Measurements from ENCODE around the gene CKB. TPM values are rescaled to one million over a fixed set of nuclear protein-coding genes. Genes with fewer than 3 reads are reported as not detected.

Gene CKB
- total RNA-seq, 2 donors from 2014 or later = 546 to 707 TPM

- Histone ChIP-seq H3K27ac (no peak overlapping the region), H3K27me3 (no peaks in the 10 kb centered on the region), H3K36me3 (peaks cover 59% of the 10 kb centered on the region), H3K4me1 (peaks cover 0 to 22% of the 10 kb centered on the region in 2 donors), H3K9me3 (no peaks in the 10 kb centered on the region), H3K4me3 (no peak overlapping the region)
- no peak for TF ChIP-seq CTCF (IDR thresholded peaks at IDR 0.05)
- DNase-seq (ENCODE audit: low spot score) = no peak
Observed at GRCh38 chr14:103499709-103500108, 22.9 kb downstream of the CKB start.

DNA sequence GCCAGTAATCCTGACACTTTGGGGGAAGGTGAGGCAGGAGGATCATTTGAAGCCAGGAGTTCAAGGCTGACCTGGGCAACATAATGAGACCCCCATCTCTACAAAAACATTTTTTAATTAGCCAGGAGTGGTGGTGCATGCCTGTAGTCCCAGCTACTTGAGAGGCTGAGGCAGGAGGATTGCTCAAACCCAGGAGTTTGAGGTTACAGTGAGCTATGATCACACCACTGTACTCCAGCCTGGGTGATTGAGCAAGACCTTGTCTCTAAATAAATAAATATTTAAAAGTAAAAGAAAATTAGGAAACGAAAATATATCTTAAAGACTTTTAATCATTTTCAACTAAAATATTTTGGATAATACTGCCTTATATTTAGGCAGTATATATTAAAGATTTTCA, 25.9 kb downstream of the CKB start:
- H3K4me3 ChIP-seq = no peak overlapping the region
- no peak for DNase-seq (ENCODE audit: low spot score)
- no peaks in the 10 kb centered on the region for H3K27me3 ChIP-seq
- H3K9me3 ChIP-seq = no peaks in the 10 kb centered on the region
- H3K36me3 ChIP-seq = peaks cover 54% of the 10 kb centered on the region
- H3K27ac ChIP-seq = peak overlapping the region in 1 of 2 donors; percentile 1
- peaks cover 0 to 22% of the 10 kb centered on the region in 2 donors for H3K4me1 ChIP-seq
- no peak for TF ChIP-seq CTCF (IDR thresholded peaks at IDR 0.05)

- no peak for TF ChIP-seq CTCF (IDR thresholded peaks at IDR 0.05)
- H3K4me3 ChIP-seq = no peak overlapping the region
- no peak for DNase-seq (ENCODE audit: low spot score)
- H3K4me1 ChIP-seq = peaks cover 0 to 22% of the 10 kb centered on the region in 2 donors
- peaks cover 54% of the 10 kb centered on the region for H3K36me3 ChIP-seq
- no peaks in the 10 kb centered on the region for H3K27me3 ChIP-seq
- H3K27ac ChIP-seq = no peak overlapping the region
- H3K9me3 ChIP-seq = no peaks in the 10 kb centered on the region
Observed at GRCh38 chr14:103495854-103496253, 26.8 kb downstream of the CKB start.

DNA sequence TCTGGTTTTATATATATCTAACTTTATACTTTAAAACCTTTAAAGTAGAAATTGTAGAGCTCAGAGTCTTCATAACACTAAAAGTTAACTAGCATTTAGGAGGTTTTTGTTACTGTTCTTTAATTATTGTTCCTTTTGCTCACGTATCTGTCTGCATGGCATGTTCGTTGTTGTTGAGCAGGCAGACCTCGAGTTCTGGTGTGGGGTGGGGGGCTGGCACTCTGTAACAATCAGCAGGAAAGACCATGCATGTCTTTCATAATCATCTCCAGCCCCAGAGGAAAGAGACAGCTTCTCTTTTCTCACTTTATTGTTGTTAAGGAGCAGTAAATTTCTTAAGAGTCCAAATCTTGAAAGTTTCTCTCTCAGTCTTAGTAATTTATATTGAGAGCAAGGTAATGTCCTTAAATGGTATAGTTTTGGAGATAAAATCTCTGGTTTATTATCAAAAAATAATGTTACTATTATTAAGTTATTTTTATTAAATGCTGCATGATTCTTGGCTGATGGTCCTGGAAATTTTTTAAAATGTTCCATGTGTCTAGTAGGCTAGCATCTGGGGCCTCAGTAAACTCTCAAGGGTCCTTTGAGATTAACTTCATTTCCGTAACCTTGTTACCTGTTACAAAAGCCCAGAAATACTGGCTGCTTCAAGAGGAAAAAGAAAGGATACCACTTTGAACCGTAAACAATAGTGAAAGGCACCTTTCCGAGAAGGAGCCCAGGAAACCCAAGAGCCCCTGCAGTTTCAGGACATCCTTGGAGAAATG, 30.3 kb downstream of the CKB start:
- DNase-seq (ENCODE audit: low spot score) = no peak
- peaks cover 0 to 15% of the 10 kb centered on the region in 2 donors for H3K4me1 ChIP-seq
- H3K9me3 ChIP-seq = no peaks in the 10 kb centered on the region
- no peak overlapping the region for H3K4me3 ChIP-seq
- peaks cover 76% of the 10 kb centered on the region for H3K36me3 ChIP-seq
- H3K27me3 ChIP-seq = no peaks in the 10 kb centered on the region
- no peak overlapping the region for H3K27ac ChIP-seq
- no peak for TF ChIP-seq CTCF (IDR thresholded peaks at IDR 0.05)

- Histone ChIP-seq H3K27me3 (no peaks in the 10 kb centered on the region), H3K36me3 (peaks cover 80% of the 10 kb centered on the region), H3K4me1 (peaks cover 0 to 9% of the 10 kb centered on the region in 2 donors), H3K4me3 (no peak overlapping the region), H3K9me3 (no peaks in the 10 kb centered on the region), H3K27ac (no peak overlapping the region)
- peak; percentile 28 for DNase-seq (ENCODE audit: low spot score)
- no peak for TF ChIP-seq CTCF (IDR thresholded peaks at IDR 0.05)
Observed at GRCh38 chr14:103491691-103492090, 30.9 kb downstream of the CKB start.

DNA sequence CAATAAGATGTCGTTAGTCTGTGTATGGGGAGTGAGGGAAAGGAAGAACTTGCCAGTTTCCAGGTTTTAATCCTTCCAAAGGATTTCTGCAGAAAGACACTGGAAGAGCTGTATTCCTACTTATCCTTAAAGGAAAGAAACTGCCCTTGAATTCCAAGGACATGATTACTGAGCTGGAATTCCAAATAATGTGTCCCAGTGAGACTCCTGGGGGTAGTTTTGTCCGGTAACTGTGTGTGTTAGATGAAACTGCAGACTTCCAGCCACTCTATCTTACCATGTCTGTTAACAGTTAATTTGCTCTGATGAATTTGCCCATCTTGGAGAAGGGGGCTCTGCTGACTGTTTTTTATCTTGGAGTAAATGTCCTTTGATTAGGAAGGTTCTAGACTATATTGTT, 33.0 kb downstream of the CKB start:
- Histone ChIP-seq H3K4me3 (no peak overlapping the region), H3K4me1 (no peaks in the 10 kb centered on the region), H3K27ac (no peak overlapping the region), H3K27me3 (no peaks in the 10 kb centered on the region), H3K9me3 (no peaks in the 10 kb centered on the region), H3K36me3 (peaks cover 70% of the 10 kb centered on the region)
- TF ChIP-seq CTCF (IDR thresholded peaks at IDR 0.05) = no peak
- DNase-seq (ENCODE audit: low spot score) = no peak

Data from right atrium auricular region (tissue), 2 donors.